ENCODE measurements around the gene RUNX1.

Gene RUNX1

GRCh38 chr21:35059742-35060141 lies 10.6 kb upstream of the RUNX1 start:
- DNase-seq (no peak), ATAC-seq (no peak)

- no peak for ATAC-seq
- no peak for DNase-seq
Measured at GRCh38 chr21:35058058-35058457, 9.0 kb upstream of the RUNX1 start.

GRCh38 chr21:35057428-35057827 lies 8.3 kb upstream of the RUNX1 start:
- ATAC-seq (peak; percentile 28), DNase-seq (no peak)

- ATAC-seq (no peak), DNase-seq (no peak)
Measured at GRCh38 chr21:35053356-35054096, 4.4 kb upstream of the RUNX1 start.

- DNase-seq, result no peak
- ATAC-seq, result no peak
Measured at GRCh38 chr21:35052801-35053200, 3.7 kb upstream of the RUNX1 start.

- ATAC-seq (peak; percentile 61), DNase-seq (peak; percentile 85)
Measured at GRCh38 chr21:35051287-35051818, 2.3 kb upstream of the RUNX1 start.

- DNase-seq (no peak), ATAC-seq (no peak)
Measured at GRCh38 chr21:35050348-35051286, 1.5 kb upstream of the RUNX1 start.

- peak; percentile 3 for ATAC-seq
- DNase-seq, result no peak
Measured at GRCh38 chr21:35048183-35048601, 910 bp downstream of the RUNX1 start.

GRCh38 chr21:35046880-35047229 lies 2.2 kb downstream of the RUNX1 start:
- DNase-seq (no peak), ATAC-seq (no peak)

- no peak for DNase-seq
- no peak for ATAC-seq
Measured at GRCh38 chr21:35046263-35046624, 2.9 kb downstream of the RUNX1 start.

- DNase-seq (no peak), ATAC-seq (no peak)
Measured at GRCh38 chr21:35045542-35046262, 3.4 kb downstream of the RUNX1 start.

GRCh38 chr21:35044770-35045541 lies 4.1 kb downstream of the RUNX1 start:
- DNase-seq (no peak), ATAC-seq (no peak)

- no peak for DNase-seq
- ATAC-seq, result no peak
Measured at GRCh38 chr21:35044128-35044527, 5.0 kb downstream of the RUNX1 start.

- DNase-seq, result no peak
- ATAC-seq, result no peak
Measured at GRCh38 chr21:35043549-35043948, 5.6 kb downstream of the RUNX1 start.

- ATAC-seq, result no peak
- DNase-seq, result no peak
Measured at GRCh38 chr21:35042836-35043235, 6.3 kb downstream of the RUNX1 start.

GRCh38 chr21:35041881-35042280 lies 7.2 kb downstream of the RUNX1 start:
- ATAC-seq, result no peak
- DNase-seq, result no peak

- DNase-seq (no peak), ATAC-seq (no peak)
Measured at GRCh38 chr21:35041122-35041521, 8.0 kb downstream of the RUNX1 start.

- ATAC-seq, result peak; percentile 26
- DNase-seq, result no peak
Measured at GRCh38 chr21:35039595-35040289, 9.4 kb downstream of the RUNX1 start.

GRCh38 chr21:35038772-35039319 lies 10.3 kb downstream of the RUNX1 start:
- DNase-seq (no peak), ATAC-seq (no peak)

GRCh38 chr21:35037384-35037765 lies 11.7 kb downstream of the RUNX1 start:
- DNase-seq, result no peak
- ATAC-seq, result no peak
